GM19351 (cell line): ENCODE measurements around the gene ZFAND3.
"Not testable (repeated sequence)": the region's sequence is repeated elsewhere in the genome, so short reads cannot be mapped to it uniquely, and the experiment has no call there.

Source experiments
- ATAC-seq: cut with Tn5 transposase; IDR thresholded peaks from one replicate; pipeline ENCODE4 v1.9.1; 2021; ENCODE audit warnings: mild to moderate bottlenecking, moderate library complexity; ENCODE audit not compliant: unreplicated experiment

The ZFAND3 gene

DNA sequence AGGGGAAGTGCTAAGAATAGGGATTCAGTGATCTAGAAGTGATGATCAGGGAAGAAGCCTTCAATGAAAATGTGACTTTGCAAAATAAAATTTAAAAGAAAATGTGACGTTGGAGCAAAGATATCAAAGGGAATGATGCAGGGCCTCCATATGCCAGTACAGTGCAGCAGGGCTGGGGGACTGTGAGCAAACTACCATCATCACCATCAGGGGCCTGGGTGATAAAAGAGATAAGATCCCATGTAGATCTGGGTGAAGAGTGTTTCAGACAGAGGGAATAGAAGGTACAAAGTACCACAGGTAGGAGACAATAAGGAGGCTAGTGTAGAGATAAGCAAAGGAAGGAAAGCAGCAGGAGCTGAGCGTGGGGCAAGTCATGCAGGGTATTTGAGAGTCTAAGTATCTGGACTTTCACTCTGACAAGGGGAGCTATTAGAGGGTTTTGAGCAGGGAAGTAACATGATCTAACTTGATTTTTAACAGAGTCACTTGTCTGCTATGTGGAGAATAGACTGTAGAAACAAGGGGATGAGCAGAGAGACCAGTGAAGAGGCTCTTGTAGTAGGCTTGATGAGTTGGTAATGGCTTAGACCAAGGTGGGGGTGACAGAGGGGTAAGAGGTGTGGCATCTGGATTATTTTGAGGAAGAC, 295.6 kb downstream of the ZFAND3 start:
- ATAC-seq, result no peak

DNA sequence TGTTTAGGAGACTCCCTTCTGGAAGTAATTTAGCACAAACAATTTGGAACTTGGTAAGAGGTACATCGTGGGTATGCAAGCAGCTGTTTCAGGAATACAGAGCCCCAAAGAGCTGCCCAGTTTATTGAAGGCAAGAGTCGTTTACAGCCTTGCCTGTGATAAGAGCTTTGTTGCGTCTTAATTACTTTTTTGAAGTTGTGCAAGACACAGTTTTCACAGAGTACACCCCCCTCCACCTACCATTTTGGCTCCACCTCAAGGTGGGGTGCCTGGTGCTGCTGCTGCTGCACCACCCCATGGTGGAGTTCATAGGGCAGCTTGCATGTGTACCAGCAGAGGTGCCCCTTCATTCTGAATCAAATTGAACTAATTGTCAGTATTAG, 296.1 kb downstream of the ZFAND3 start:
- no peak for ATAC-seq

DNA sequence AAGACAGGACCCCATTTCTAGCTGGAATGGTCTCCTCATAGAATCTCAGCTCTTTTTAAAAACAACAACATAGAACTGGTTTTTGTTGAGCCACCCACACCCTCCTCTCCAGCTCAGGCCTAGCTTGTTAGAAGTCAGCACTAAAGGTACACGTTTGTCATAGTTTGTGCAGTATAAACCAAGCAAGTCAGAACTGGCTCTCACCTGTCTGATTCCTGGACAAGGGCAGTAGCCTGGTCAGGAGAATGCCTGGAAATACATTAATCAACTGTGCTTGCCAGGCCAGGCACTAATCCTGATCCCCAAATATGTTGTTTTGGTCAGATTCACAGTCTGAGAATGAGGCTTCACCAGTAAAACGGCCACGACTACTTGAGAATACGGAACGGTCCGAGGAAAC, 296.7 kb downstream of the ZFAND3 start:
- ATAC-seq, result no peak

DNA sequence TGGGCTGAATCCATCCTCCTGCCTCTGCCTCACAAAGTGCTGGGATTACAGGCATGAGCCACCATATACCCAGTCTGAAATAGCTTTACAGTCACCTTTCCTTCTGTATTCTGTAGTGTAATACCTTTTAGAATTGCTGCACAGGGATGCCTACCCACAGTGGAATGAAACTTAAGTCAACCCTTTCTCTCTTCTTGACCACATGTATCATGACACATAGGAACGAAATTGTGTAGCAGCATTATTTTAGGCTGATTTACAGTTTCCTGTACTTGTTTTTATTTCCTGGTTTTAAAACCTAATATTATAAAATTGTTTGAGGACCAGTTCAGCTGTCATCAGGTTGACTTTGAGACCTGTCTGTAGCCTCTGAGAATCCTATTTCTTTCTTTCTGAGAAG, 297.8 kb downstream of the ZFAND3 start:
- no peak for ATAC-seq

DNA sequence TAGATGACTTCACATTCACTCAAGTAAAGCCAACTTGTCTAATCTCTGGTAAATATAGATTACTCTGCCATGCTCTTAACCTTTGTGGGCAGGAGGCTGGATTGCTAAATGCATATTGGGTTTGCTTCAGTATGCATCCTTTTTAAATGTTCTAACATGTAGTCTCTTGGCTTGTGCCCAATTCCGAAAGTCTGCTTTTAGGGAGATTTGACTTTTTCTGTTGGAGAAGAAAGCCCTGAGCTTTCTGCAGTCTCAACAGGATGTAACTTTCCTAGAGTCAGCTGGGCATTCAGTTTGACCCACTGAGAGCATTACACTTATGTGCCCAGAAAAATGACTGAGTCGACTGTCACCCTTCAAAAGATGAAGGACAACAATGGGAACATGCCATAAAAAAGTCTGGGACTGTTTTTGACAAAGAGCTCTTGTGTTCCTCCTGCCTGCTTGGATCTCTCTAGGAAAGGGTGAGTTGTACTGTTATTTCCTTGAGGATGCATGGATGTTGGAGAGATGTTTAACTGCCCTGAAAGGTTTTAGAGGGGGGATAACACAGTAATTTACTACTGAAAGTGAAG, 299.4 kb downstream of the ZFAND3 start:
- ATAC-seq, result no peak

DNA sequence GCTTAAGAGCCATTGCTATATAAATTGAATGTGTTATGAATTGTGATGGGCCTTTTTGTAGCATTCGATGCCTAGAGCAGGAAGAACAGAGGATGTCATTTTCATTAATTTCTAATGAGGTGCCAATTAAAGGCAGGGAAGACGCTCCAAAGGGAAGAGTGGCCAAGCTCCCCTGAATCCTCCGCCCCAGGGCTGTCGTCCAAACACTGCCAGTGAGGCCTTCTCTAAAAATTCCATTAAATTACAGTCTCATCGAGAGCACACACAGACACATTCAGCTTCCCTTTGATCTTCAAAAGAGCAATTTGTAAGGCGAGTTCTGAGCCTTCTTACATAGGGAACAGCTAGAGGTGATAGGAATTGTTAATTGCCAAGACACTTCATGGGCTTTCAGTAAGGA, 300.0 kb downstream of the ZFAND3 start:
- no peak for ATAC-seq

DNA sequence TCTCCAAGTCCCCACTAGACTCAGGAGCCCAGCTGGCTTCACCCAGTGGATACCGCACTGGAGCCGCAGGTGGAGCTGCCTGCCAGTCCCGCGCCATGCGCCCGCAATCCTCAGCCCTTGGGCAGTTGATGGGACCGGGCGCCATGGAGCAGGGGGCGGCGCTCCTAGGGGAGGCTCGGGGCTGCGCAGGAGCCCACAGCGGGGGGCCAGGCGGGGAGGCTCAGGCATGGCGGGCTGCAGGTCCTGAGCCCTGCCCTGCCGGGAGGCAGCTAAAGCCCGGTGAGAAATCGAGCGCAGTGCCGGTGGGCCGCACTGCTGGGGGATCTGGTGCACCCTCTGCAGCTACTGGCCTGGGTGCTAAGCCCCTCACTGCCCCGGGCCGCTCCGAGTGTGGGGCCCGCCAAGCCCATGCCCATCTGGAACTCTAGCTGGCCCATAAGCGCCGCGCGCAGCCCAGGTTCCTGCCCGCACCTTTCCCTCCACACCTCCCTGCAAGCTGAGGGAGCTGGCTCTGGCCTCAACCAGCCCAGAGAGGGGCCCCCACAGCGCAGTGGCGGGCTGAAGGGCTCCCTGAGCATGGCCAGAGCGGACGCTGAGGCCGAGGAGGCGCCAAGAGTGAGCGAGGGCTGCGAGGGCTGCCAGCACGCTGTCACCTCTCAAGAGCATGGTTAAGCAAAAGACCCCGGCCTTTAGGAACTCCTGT, 304.8 kb downstream of the ZFAND3 start:
- ATAC-seq, result not testable (repeated sequence)

DNA sequence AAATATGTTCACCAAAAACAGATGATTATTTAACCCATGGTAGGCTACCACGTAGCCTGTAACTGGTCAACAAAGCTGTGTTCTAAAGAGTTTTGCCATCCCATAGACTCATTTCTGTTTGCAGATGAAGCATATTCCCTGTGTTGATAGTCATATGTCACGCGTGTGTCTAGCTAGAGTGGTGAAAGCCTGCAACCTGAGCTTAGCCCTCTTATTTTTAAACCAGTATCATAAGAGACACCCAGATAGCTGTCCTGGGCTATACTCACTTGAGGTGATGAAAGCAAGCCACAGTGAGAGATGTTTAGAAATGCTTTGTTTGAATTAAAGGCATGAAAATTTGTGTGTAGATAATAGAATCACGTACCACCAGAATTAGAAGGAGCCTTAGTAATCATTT, 307.8 kb downstream of the ZFAND3 start:
- ATAC-seq, result no peak

DNA sequence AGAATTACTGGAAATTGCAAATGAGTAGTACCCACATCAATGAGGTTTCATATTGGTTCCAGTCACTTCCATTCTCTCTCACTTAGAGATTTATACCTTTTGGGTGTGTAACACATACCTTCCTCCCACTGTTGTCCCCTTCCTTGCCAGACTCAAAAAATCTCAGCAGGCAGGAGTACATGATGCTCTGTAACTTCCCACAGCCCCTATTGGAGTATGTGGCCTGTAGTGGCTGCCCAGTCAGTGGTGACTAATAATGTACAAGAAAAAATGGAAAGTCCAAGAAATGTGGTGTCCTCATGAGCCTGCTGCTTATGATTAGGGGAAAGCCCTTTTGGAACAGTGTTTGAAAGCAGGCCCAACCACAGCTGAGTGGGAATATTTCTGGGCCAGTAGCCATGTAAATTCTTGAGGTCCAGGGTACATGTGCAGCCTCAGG, 312.0 kb downstream of the ZFAND3 start:
- ATAC-seq, result no peak

DNA sequence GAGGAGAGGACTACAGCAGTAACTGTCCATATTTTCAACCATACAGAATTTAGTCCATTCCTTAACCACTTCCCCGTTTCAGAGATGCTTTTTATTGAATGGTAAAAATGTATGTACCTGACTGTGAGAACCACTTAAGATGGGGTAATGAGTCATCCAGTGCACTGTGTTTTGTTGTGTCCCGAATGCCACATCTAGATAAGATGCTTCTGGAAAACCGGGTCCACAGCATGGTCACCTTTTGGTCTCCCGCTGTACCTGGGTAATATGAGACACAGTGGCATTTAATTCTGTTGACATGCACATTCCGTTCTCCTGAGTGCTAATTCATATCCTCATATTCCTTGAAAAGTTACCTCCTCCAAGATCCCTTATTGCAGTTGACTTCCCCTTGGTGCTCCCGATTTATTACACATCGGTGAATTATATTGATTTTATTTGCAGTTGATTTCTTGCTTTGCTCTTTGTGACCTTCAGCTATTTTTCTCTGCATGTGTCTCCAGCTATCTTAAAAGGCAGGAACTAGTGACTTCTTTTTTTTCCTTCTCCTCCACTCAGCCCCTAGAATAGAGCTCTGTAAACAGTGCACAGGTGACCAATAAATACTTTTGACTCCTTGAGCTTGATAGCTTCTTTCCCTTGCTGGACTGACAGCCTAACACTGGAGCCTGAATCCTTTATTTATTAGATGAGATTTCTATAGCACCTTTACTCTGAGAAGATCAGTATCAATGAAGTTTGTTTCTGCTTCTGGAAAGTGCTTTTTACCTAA, 314.6 kb downstream of the ZFAND3 start:
- no peak for ATAC-seq

DNA sequence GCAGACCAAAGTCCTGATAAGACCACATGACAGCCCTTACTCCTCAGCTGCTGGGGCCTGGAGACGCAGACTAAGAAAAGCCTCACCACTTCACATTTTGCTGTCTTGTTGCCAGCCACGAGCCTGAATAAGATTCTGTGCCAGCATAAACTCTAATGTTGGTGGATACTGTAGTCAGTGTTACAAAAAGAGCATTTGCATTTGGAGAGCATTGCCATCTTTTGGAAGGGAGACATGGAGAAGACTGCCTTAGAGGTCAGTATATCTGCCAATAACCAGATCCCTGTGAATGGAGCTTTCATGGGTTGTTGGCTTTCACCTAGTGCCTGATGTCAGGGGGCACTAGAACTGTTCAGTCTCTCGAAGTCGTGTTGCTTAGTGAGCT, 315.2 kb downstream of the ZFAND3 start:
- ATAC-seq, result no peak

DNA sequence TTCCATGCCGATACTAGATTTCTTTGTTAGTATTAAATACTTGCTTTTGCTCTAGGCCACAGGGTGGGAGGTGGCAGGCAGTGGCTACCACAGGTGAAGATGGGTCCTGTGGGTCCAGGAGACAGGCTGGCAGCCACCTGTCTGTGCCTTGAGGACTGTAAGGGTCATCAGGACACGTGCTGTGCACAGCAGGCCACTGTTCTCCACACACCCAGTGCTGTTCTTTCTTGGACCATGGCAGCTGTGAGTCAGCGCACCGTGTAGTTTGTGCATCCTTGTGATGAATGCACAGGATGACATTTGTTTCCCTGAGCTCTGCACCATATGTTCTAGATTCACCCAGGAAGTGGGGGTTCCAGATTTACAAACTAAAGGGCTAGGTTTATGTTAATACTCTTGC, 317.0 kb downstream of the ZFAND3 start:
- ATAC-seq, result no peak

DNA sequence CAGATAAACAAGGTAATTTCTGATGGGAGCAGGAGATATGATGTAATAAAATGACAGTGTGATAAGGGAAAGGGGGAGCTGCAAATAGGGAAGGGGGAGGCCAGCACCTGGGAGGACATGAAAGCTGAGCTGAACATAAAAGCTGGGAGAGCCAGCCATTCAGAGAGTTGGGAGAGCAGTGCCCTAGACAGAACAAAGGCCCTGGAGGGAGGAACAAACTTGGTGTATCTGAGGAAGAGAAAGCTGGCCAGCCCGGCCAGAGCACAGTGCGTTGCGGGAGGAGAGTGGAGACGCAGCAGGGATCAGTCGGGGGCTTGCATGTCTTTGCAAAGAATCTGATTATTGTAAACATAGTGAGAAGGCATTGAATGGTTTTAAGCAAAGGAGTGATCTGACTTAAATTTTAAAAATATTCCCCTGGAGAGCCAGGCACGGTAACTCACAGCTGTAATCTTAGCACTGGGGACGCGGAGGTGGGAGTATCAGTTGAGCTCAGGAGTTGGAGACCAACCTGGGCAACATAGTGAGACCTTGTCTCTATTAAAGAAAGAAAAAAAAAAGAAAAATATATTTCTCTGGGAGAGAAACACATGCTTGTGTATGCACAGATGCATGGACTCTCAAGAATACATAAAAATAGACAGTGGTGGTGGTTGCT, 318.2 kb downstream of the ZFAND3 start:
- no peak for ATAC-seq

DNA sequence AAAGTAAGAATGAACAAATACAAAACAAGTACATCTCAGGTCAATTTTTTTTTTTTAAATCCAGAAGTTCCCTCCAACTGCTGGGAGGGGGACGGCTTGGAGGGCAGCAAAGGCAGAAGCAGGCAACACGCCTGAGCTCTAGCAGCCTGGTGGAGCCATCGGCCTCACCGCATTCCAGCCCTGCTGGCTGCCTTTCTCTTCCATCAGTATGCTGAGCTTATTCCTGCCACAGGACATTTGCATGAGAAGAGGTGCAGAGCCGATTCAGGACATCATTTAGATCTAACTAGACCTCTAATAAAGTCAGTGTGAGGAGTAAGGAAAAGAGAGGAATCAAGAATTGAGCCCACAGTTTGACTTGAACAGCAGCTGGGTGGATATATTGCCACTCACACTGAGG, 318.8 kb downstream of the ZFAND3 start:
- ATAC-seq, result no peak

DNA sequence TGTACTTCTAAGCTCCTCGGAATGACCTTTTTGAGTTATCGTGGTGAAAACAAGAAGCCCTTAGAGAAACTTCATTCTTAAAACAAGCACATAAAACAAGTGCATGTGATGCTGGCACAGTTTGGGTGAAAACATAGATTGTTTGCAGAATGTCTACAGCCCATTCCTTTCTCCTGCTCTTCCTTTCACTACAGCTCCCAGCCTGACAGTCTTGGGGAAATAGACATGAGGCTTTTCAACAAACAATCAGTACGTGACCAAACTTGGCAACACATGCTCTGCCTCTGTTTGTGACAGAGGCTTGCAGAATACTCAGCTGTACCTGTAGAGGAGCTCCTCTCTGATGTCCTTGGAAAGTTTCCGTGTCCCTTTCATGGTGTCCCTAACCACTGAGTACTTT, 321.6 kb downstream of the ZFAND3 start:
- ATAC-seq, result no peak

DNA sequence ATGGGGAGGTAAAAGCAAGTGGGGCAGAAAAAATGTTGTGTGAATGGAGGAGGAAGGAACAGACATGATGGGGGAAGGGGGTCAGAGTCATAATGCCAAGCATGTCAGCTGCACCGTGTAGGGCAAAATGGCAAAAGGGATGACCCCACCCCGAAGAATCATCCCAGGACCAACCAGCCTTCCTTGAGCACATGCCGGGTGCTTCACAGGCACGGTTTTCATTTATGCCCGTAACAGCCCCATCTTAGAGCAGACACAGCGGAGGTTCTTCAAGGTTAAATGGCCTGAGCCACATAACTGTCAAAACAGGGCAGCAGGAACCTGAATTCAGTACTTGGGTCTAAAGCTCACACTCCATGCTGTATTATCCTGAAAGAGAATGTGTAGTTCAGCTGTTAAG, 322.2 kb downstream of the ZFAND3 start:
- no peak for ATAC-seq

DNA sequence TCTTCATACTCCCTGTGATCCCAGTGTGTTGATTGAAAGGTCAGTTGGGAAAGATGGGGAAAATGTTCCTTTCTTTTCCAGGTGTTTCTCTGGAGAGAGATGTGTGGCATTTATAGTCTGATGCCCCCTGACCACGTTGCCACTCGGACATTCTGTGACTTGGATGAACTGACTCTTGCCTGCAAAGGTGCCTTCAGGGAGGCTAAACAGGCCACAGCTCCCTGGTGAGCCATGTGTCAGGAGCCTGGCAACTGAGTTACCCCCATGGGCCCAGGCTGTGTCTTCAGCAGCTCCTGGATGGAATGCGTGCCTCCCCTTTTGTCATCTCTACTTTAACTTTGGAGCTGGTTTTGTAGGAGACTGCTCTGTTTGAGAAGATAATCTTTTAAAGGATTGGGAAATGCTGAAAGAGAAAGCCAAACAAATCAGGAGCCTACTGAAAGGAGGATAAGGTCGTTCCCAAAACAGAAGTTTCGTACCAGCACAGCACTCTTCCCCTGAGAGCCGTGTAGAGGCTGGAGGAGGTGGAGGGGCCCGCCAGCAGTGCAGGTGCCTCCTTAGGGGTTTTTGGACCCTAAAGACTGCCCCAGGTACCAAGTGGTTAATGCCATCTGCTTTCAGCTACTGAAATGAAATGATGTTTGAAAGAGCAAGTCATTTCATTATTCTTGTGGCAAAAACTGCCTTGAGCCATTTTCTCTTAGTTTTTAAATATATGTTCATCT, 322.8 kb downstream of the ZFAND3 start:
- ATAC-seq, result no peak

DNA sequence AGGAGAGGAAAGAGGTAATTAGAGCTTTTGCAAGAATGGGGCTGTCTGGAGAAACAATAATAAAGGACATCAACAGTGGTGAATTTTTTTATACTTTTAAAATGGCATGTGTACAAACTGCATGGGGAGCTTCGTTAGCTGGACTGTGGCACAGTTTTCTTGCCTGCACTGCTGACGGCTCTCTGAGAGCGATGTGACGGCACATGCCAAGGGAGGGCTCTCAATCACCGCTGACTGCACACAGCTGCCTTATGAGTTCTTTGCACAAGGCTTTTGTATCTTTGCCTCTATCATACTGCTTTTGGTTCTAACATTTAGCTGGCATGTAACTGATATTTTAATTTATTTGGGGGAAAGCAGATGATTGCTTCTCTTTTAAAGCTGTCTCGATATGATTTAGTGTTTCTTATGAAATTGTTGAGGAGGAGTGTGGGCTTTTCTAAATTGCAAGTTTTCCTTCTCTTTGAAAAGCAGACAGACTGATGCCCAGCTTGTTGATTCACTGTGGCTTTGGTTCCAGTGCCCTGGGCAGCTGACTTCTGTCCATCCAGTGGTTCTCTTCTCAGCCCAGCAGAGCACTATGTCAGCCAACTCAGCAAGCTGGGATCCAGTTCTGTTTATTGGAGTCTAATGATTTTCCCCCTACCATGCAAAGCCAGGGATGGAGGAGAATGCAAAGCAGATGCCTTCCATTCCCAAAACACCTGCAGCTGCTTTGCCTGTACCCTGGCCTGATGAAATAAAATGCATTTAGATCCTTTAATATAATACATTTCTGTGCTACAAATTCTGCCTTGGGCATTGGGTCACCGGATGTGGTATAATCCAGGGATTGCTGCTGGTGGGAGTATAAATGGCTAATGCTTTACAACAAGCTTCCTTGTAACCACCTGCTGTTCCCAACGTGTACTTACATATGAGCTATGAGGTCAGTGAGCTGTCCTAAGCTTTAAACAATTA, 323.9 kb downstream of the ZFAND3 start:
- ATAC-seq, result no peak

DNA sequence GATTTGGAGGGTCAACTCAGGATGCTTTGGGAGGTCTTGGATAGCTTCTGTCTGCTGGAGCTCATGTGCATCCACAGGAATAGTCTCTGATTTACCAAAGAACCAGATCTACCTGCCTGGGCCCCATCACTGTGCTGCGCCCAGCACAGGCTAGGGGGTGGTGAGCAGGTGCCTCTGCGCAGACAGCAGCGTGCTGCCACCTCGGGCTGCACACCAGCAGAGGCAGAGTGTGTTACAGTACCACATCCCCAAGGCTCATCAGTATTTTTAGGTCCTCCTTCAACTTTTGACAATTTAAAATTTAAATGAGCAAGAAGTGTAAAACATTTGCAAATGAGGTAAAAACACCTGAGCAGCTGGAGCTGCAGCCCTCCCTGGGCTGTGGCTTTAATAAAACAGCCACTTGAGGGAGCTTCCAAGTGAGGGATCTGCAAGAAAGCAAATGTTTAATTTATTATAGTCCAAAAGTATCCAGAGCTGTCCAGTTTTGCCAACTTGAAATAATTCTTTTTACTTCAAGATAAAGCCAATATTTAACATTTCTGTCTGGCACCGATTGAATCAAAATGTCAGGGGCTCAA, 324.9 kb downstream of the ZFAND3 start:
- ATAC-seq, result no peak
